ENCODE data around the gene SACM1L.

The SACM1L gene

DNA sequence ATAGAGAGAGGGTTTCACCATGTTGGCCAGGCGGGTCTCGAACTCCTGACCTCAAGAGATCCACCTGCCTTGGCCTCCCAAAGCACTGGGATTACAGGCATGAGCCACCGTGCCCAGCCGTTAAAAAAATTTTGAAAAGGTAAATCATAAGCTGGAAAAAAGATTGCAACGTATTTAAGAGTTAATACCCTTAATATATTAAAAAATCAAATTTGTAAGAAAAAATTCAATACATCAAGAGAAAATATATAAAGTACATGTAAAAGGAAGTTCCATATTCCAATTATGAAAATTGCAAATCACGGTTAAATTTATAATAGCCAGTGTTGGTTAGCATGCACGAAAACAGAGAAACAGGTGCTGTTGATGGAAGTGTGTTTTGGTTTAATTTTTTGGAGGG lies 2.3 kb upstream of the SACM1L start:
- DNase-seq (ENCODE audit: low spot score) = no peak
- TF ChIP-seq, protein P1, sequence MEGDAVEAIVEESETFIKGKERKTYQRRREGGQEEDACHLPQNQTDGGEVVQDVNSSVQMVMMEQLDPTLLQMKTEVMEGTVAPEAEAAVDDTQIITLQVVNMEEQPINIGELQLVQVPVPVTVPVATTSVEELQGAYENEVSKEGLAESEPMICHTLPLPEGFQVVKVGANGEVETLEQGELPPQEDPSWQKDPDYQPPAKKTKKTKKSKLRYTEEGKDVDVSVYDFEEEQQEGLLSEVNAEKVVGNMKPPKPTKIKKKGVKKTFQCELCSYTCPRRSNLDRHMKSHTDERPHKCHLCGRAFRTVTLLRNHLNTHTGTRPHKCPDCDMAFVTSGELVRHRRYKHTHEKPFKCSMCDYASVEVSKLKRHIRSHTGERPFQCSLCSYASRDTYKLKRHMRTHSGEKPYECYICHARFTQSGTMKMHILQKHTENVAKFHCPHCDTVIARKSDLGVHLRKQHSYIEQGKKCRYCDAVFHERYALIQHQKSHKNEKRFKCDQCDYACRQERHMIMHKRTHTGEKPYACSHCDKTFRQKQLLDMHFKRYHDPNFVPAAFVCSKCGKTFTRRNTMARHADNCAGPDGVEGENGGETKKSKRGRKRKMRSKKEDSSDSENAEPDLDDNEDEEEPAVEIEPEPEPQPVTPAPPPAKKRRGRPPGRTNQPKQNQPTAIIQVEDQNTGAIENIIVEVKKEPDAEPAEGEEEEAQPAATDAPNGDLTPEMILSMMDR (IDR thresholded peaks at IDR 0.05; ENCODE audit: extremely low read depth, missing control alignments) = no peak

- TF ChIP-seq, protein P1 (IDR thresholded peaks at IDR 0.05; ENCODE audit: extremely low read depth, missing control alignments) = no peak
- DNase-seq (ENCODE audit: low spot score) = no peak
Observed at GRCh38 chr3:45687828-45688193, 1.4 kb upstream of the SACM1L start.

DNA sequence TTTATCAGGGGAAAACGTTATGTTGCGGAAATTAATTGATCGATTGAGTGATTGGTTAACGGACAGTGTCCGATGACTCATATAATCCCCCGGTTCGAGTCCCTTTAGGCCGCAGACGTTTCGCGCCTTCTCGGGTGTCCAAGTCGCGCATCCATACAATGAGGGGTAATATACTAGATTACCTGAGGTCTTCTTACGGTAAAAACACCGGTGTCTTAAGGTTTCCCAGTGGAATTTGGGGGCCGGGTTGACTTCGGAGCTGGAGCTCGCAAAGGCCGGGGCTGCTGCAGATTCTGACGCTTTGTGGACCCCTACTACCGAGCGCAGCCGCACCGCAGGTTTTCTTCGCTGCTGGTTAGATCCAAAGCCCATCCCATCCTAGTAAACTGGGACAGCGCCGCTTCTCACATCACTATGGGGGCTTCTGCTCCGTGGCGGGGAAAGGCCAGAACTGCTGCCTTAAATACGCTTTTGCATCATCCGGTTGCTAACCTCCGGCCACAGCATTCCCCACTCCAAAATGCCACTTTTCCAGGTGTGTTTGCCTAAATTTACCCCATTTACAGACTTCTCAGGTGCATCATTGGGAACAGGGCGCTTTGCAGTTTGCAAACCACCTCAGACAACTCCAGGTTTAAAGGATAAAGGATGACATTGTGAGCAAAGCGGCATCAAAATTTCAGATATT lies 858 bp upstream of the SACM1L start:
- DNase-seq (ENCODE audit: low spot score) = peak; percentile 53
- TF ChIP-seq, protein P1 (IDR thresholded peaks at IDR 0.05; ENCODE audit: extremely low read depth, missing control alignments) = no peak

DNA sequence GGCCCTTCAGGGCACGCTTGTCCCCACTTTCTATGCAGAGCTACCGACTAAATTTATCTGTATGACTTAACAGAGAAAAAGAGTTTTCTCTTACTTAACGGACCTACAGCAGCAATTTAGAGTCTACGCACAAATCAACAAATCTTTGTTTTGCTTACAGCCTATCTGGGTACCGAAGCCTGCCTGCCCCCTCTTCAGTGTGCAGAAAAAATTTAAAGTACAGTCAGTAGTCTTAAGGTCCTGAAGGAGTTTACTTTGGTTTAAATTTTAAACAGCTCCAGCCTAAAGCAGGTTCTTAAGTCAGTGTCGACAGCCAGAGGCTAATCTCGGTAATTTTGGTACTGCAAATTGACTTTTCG lies 570 bp downstream of the SACM1L start:
- TF ChIP-seq, protein P1 (IDR thresholded peaks at IDR 0.05; ENCODE audit: extremely low read depth, missing control alignments) = no peak
- DNase-seq (ENCODE audit: low spot score) = no peak

- DNase-seq (ENCODE audit: low spot score) = no peak
Observed at GRCh38 chr3:45690336-45691035, 1.3 kb downstream of the SACM1L start.

DNA sequence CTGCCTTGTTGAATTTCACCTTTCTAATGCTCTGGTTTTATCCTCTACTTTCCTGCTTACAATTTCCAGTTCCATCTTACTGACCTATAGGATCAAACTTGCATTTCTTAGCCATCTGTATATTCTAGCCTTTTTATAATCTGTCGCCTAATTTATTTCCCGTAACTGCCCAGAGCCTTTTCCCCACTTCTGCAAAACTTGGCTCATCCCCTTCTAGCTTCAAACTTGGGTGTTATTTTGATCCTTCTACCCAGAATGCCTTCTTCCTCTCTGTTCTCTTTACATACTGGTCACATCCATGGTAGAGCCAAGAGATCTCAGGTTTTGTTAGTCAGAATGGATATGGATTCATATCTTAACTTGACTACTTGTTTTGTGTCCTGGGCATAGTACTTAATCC lies 2.6 kb downstream of the SACM1L start:
- TF ChIP-seq, protein P1 (IDR thresholded peaks at IDR 0.05; ENCODE audit: extremely low read depth, missing control alignments) = no peak
- DNase-seq (ENCODE audit: low spot score) = no peak

More at GRCh38 chr3:45690336-45691035, 1.3 kb downstream of the SACM1L start:
- TF ChIP-seq, protein P1 (IDR thresholded peaks at IDR 0.05; ENCODE audit: extremely low read depth, missing control alignments) = no peak

DNA sequence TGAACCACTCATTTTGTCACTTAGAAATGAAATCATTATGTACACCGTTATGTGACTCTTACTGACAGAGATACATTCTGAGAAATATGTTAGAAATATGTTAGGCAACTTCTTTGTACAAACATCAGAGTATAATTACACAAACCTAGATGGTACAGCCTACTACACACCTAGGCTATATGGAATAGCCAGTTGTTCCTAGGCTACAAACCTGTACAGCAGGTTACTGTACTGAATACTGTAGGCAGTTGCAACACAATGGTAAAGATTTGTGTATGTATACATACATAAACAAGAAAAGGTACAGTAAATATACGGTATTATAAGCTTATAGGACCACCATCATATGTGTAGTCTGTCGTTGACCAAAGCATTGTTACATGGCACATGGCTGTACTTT lies 3.7 kb downstream of the SACM1L start:
- no peak for DNase-seq (ENCODE audit: low spot score)
- TF ChIP-seq, protein P1 (IDR thresholded peaks at IDR 0.05; ENCODE audit: extremely low read depth, missing control alignments) = no peak

Measured in GM20000 (cell line).